Measurements from ENCODE around the gene ATXN2.

The ATXN2 gene

DNA sequence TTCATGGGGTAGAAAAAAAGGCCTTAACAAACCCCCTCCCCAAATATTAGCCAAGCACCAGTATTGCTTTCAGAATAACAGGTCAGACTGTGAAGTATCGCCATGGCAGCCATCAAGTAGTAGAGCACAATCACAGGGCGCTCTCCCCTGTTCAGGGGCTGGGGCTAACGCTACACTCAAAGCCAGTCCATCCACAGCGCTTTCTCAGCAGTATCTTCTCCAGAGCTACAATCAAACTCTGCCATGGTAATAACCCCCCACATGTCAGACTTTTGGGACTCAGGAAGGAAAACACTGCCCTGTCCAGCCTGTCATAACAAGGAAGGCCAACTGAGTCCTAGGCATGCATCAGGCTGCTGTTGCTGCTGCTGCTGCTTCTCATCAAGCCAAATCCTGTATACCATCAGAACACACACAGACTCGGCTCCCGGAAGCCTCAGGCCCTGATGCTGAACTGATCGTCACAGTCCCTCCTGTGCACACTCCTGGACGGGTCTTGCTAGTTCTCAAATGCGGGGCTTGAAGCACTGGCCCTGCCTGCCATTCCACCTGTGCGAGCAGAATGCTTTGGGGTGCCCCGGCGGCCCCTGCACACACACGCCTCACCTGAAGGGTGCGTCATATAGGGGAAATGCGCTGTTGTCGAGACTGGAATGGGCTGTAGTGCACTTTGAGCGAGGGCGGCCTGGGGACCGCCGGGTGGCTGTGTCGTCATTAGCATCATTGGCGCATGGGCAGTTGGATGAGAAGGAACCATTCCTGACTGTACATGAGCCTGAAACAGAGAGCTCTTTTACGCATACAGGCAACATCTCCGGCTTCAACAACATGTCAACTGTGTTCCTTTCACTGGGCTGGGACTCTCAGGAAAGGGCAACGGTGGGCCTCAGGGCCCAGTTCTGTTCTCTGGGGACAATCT lies 145.8 kb downstream of the ATXN2 start:
- DNase-seq (ENCODE audit: low read depth), result no peak

- DNase-seq (ENCODE audit: low read depth), result no peak
These were observed 147.4 kb downstream of the ATXN2 start for GRCh38 chr12:111451649-111452129.

DNA sequence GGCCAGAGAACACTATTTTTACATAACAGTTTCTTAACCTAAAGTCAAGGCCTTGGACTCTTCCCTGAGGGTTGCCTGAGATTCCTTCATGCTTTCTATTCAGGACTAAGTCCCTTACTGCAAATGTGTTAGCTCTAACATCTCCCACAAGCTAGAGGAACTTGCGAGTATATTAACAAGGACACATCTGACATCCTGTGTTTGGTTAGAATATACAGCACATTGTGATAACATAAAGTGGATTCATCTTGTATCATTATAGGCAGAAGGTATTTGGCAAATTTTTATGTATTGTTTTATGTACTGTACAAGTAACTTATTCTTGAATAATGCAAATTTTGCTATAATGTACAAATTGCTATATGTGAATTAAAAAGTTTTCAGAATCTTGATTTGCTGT lies 147.9 kb downstream of the ATXN2 start:
- no peak for DNase-seq (ENCODE audit: low read depth)

GRCh38 chr12:111450676-111451075 lies 148.4 kb downstream of the ATXN2 start:
- no peak for DNase-seq (ENCODE audit: low read depth)

- DNase-seq (ENCODE audit: low read depth), result no peak
These were observed 150.0 kb downstream of the ATXN2 start for GRCh38 chr12:111448846-111449790.

DNA sequence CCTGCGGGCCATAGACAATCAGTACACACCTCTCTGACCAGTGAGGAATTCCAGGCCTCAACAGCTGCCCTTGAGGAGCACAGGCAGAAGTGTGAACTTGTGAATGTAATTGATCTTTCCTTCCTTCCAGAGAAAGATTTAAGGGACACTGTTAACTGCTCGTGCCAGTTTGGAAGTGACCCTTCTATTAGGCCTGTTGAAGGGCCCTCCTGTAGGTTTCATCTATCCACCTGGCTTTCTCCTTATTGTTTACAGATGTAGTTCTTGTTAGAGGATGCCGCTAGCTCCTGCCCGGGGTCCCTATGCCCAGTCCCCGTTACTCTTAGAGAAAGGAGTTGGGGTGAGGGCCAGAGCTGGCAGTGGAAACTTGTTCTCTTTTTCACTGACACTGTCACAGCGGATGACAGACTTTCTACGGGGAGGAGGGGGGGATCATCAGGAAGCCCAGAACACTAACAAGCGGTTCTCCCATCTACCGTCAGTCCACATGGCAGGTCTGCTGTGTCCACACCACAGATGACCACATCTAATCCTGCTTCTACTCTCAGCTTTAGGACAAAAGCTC lies 150.8 kb downstream of the ATXN2 start:
- no peak for DNase-seq (ENCODE audit: low read depth)

DNA sequence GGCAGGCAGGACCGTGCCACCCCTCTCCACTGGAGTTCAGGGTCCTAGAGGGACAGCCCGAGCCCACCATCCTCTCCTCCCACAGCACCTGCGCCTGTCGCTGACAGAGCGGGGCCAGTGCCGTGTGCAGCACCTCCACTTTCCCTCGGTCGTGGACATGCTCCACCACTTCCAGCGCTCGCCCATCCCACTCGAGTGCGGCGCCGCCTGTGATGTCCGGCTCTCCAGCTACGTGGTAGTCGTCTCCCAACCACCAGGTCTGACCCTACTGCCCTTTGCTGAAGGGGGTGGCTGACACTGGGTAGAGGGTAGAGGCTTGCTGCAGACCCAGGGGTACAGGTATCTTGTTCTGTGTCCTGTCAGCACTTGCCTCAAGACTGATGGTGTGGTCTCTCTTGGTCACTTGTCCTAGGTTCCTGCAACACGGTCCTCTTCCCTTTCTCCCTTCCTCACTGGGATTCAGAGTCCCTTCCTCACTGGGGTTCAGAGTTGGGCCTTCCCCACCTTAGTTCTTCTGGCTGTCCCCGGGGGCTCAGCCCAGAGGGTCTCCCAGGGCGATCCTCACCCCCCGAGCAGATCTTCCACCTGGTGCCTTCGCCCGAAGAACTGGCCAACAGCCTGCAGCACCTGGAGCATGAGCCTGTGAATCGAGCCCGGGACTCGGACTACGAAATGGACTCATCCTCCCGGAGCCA lies 151.4 kb downstream of the ATXN2 start:
- no peak for DNase-seq (ENCODE audit: low read depth)

- DNase-seq (ENCODE audit: low read depth), result no peak
These were observed 152.2 kb downstream of the ATXN2 start for GRCh38 chr12:111446631-111447570.

DNA sequence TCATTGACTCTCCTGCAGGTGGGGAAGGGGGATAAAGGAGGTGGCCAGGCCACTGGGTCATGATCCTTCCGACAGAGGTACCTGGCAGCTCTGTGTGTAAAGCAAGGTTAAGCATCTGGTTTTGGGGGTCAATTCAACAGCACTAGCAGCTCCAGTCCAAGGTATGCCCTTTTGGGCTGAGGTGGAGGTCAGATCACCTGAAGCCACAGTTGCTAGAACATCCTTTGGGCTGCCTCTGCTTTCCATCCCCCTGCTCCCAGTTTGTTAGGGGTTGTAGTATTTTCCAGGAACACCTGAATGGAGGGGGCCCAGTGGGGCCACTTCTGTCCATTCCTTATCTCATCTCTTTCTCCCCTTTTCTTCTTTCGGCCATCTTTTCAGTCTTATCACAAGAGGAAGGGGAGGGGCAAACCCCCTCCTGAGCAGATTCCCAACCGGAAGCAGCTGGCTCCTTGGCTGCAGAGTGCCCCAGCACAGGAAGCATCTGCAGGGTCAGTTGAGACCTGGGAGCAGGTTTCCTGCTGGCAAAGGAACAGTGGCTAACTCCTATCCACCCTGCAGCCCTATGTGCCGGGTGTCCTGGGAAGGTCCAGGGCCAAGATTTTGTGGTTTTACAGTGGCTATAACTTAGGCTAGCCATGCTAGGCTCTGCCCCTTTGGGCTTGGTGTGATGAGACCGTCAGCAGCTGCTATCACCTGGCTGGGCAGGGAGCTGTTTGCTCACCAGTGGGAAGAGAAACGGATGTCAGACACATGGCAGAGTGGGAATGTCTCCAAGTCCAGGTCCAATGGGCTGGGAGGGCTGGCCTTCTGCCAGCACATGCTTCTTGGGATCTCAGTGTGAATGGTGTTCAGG lies 153.2 kb downstream of the ATXN2 start:
- DNase-seq (ENCODE audit: low read depth), result no peak

- DNase-seq (ENCODE audit: low read depth), result peak; percentile 68
These were observed 154.0 kb downstream of the ATXN2 start for GRCh38 chr12:111444925-111445725.

- DNase-seq (ENCODE audit: low read depth), result no peak
These were observed 154.7 kb downstream of the ATXN2 start for GRCh38 chr12:111444314-111444924.

DNA sequence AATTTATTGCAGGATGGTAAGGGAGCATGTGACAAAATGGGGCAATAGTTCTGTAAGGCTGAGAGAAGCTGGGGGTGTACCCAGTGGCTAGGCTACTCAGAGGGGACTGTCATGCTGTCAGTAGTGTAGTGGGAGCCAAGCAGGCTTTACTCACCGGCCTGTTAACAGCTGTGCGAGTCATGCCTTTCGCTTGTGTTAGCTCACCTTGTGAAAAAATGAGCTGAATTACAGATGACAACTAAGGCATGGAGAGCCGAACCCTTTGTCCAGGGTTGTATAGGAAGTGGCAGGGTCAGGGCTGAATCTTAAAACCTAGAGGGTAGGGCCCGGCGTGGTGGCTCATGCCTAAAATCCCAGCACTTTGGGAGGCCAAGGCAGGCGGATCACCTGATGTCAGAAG lies 155.5 kb downstream of the ATXN2 start:
- no peak for DNase-seq (ENCODE audit: low read depth)

DNA sequence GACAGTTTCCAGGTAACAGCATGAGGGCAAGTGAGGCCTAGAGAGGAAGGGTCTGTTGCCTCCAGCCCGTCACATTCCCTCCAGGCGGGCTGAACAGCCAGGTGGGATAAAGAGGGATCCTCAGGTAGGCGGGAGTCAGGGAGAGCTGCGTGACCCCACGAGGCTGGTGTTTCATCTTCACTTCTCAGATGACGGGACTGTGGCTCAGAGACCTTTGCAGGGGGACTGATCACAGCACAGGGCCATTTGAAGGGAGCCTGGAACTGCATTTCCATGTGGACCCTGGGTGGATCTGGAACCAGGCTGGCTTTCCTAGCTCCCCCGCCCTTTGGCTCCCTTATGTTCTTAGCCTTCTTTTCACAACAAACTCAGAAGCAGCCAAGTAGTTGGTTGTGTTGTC lies 156.0 kb downstream of the ATXN2 start:
- DNase-seq (ENCODE audit: low read depth), result no peak

DNA sequence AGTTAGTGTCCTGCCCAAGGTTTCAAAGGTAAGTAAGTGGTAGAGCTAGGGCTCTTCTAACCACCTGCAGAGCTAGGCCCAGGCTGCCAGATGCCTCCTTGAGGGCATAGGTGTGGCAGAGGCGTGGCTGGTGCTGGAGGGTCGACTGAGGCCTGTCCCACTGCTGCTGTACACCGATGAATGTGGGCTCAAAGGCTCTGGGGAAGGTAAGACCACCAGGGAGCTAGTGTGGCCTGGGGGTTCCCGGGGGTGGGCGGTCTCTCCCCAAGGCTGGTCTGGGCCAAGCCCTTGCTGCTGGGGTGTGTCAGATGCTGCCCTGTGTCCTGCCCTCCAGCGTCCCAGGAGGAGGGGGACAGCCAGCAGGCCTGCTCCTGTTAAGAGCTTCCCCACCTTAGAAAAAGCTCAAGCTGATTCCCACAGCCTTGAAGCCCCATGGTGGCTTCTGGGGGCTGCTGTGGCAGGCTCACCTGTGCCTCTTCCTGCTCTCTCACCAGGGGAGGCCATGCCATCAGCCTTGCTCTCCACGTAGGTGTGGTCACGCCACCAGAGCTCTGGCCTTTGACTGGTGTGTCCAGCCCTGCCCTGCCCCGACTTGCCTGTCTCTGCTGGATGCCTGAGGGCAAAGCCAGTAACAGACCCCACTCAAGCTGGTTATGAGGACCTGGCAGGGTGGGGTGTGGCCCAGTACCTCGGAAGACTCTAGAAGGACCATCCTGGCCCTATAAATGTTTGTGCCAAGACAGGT lies 156.6 kb downstream of the ATXN2 start:
- DNase-seq (ENCODE audit: low read depth), result no peak

- DNase-seq (ENCODE audit: low read depth), result no peak
These were observed 157.8 kb downstream of the ATXN2 start for GRCh38 chr12:111441107-111441928.

DNA sequence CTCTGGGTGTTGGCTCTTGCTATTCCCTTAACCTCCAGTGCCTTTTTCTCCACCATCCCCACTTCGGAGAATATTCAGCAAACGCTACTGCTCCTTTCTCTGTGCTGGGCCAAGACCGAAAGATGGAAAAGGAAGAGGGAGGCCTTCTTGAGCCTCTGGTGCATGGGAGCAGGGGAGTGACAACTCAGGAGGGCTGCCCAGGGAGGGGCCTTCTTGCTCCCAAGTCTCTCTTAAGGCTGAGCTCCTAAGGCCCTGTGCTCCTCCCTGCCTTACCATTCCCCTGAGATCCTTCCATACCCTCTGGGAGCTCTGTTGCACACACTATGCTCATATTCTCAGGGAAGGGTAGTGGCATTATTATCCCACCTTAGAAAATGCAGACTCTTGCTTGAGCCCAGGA lies 158.5 kb downstream of the ATXN2 start:
- no peak for DNase-seq (ENCODE audit: low read depth)

- no peak for DNase-seq (ENCODE audit: low read depth)
These were observed 159.0 kb downstream of the ATXN2 start for GRCh38 chr12:111440152-111440551.

Measured in activated T-helper 1 cell treated with Interleukin-2 at 50 U/mL for 16 hours (primary cell).